H1 (cell line): ENCODE results near the gene P2RX5.

Experiments used
- CBX5 ChIP-seq: fragments of 300-800, 300-1000 bp; sonication (generic); IDR thresholded peaks from 2 replicates; pipeline ENCODE4 v1.7.1; 2016; ENCODE audit warnings: antibody characterized with exemption, low read length, low read depth
- CEBPB ChIP-seq: IDR thresholded peaks from 2 replicates; pipeline ENCODE4 v1.6.1; 2012; ENCODE audit warnings: low read depth, low read length
- CHD2 ChIP-seq: IDR thresholded peaks from 2 replicates; pipeline ENCODE4 v1.6.1; 2012; ENCODE audit warnings: low read length, improper control_type of control experiment
- CTCF ChIP-seq, 3 experiments: IDR thresholded peaks; 1 replicate in 2 of 3; 2 replicates in 1 of 3; pipeline versions ENCODE4 v1.5.1 to v1.6.1; 2011; ENCODE audit warnings: low read length in 3 of 3, mild to moderate bottlenecking in 3 of 3, inconsistent platforms in 2 of 3, low read depth in 1 of 3, moderate library complexity in 1 of 3; ENCODE audit not compliant: insufficient read depth in 1 of 3; ENCODE audit errors: control extremely low read depth in 1 of 3
- JUND ChIP-seq: IDR thresholded peaks from 2 replicates; pipeline ENCODE4 v1.6.1; 2011; ENCODE audit warnings: mild to moderate bottlenecking, improper control_type of control experiment, low read length
- MAFK ChIP-seq: IDR thresholded peaks from 2 replicates; pipeline ENCODE4 v1.6.1; 2012; ENCODE audit warnings: low read depth, mild to moderate bottlenecking, improper control_type of control experiment, low read length
- POLR2AphosphoS5 ChIP-seq: IDR thresholded peaks from 2 replicates; pipeline ENCODE4 v1.6.1; 2011; ENCODE audit warnings: low read depth, low read length
- SIX5 ChIP-seq: IDR thresholded peaks from 2 replicates; pipeline ENCODE4 v1.6.1; 2011; ENCODE audit warnings: mild to moderate bottlenecking, low read depth, low read length

- TF ChIP-seq CTCF (IDR thresholded peaks at IDR 0.05; ENCODE audit: control extremely low read depth in 1 of 3, insufficient read depth in 1 of 3, low read depth in 1 of 3, low read length in 3 of 3) (no peak), POLR2AphosphoS5 (no peak; the same call in 1 of the 2 replicates), MAFK (no peak), SIX5 (no peak), CHD2 (no peak), CEBPB (no peak), JUND (no peak; the same call in 1 of the 2 replicates), CBX5 (no peak)
Observed at GRCh38 chr17:3667366-3668278, 28.3 kb downstream of the P2RX5 start.
